ENCODE results near the gene WBP1L.

DNA sequence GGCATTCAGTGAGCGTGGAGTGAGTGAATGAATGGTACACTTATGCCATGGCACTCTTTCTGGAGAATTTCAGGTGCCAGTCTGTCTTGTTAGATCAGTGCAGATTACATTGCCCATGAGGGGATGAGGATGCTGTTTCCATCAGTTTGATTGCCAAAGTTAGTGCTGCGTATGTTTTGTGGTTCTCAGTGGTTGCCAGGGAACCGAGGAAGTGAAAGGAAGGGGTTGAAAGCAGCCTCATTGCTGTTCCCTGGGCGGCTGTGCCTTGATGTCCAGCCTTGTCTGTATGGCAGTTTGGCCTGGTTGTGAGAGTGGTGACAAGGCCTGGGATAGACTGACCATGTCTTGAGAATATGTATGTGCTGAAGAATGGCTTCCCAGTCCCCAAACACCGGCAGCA is 30.2 kb downstream of the WBP1L start:
- TF ChIP-seq, protein P1, sequence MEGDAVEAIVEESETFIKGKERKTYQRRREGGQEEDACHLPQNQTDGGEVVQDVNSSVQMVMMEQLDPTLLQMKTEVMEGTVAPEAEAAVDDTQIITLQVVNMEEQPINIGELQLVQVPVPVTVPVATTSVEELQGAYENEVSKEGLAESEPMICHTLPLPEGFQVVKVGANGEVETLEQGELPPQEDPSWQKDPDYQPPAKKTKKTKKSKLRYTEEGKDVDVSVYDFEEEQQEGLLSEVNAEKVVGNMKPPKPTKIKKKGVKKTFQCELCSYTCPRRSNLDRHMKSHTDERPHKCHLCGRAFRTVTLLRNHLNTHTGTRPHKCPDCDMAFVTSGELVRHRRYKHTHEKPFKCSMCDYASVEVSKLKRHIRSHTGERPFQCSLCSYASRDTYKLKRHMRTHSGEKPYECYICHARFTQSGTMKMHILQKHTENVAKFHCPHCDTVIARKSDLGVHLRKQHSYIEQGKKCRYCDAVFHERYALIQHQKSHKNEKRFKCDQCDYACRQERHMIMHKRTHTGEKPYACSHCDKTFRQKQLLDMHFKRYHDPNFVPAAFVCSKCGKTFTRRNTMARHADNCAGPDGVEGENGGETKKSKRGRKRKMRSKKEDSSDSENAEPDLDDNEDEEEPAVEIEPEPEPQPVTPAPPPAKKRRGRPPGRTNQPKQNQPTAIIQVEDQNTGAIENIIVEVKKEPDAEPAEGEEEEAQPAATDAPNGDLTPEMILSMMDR (IDR thresholded peaks at IDR 0.05; ENCODE audit: low read depth, low read length, poor library complexity, severe bottlenecking), result no peak
- TF ChIP-seq EZH2phosphoT487 (IDR thresholded peaks at IDR 0.05; ENCODE audit: borderline replicate concordance, low read length), result no peak

Measured in DOHH2 (cell line).